HCT116 (cell line): ENCODE measurements around the gene TRAPPC12. TPM values are rescaled to one million over a fixed set of nuclear protein-coding genes. Genes with fewer than 3 reads are reported as not detected.

ENCODE experiments used
- ATAC-seq: fragments of 200-7000 bp; cut with Tn5 transposase; 2 replicates; pipeline ENCODE4 v1.9.1; 2020; ENCODE audit warnings: mild to moderate bottlenecking, moderate library complexity
- BruUV-seq: library from RNA; stranded (reverse); fragments of 400-500 nt; replicated peaks from 2 replicates; lab custom pipeline; 2021; lab: Mats Ljungman, UMichigan
- CTCF ChIA-PET: fragments of 300-600 bp; sonication (Branson Sonifier 250); formaldehyde crosslinking; loops from one replicate; lab custom pipeline; 2021; ENCODE audit warnings: antibody characterized with exemption; lab: Charles Lee
- POLR2A ChIA-PET: fragments of 300-600, 350-600 bp; sonication (Branson Sonifier 250); formaldehyde crosslinking; loops from one replicate; lab custom pipeline; 2021; ENCODE audit warnings: antibody characterized with exemption; lab: Charles Lee
- RAD21 ChIA-PET, 2 experiments: fragments of 300-600 bp; sonication (Branson Sonifier 250); formaldehyde crosslinking; loops; one replicate each; lab custom pipeline; 2023; ENCODE audit warnings: low total read pairs in 2 of 2; ENCODE audit not compliant: uncharacterized antibody in 2 of 2, unreplicated experiment in 2 of 2, low non-redundant PET in 1 of 2; lab: Charles Lee
- DNase-seq: peaks from one replicate; pipeline ENCODE4 v3.0.0-alpha.2; 2010; ENCODE audit warnings: low read depth, low spot score
- H2AFZ ChIP-seq: fragments of 200-600 bp; shearing (Covaris generic), sonication (generic); 2 replicates; pipeline ENCODE4 v1.6.1; 2017; ENCODE audit warnings: low read depth, mixed run types, mixed read lengths, antibody characterized with exemption, low read length; ENCODE audit not compliant: poor library complexity, severe bottlenecking
- H3K27ac ChIP-seq: 2 replicates; pipeline ENCODE4 v1.5.1; 2012; ENCODE audit warnings: low read depth, low read length
- H3K27me3 ChIP-seq: fragments of 200-600 bp; sonication (generic); 2 replicates; pipeline ENCODE4 v1.6.1; 2016; ENCODE audit warnings: mixed run types, low read length, mixed read lengths; ENCODE audit not compliant: insufficient read depth
- H3K36me3 ChIP-seq, 2 experiments: fragments of 200-500 bp in 1 of 2; fragments of 200-600 bp in 1 of 2; sonication (Bioruptor generic) in 1 of 2; sonication (generic) in 1 of 2; 2 replicates each; pipeline versions ENCODE4 v1.5.1 to v1.6.1; 2014 to 2016; ENCODE audit warnings: low read length in 2 of 2, inconsistent platforms in 1 of 2, mixed read lengths in 1 of 2, mixed run types in 1 of 2; ENCODE audit not compliant: insufficient read depth in 2 of 2, control insufficient read depth in 1 of 2
- H3K4me1 ChIP-seq, 2 experiments: fragments of 200-600 bp in 1 of 2; sonication (generic) in 1 of 2; 2 replicates each; pipeline versions ENCODE4 v1.5.1 to v1.6.1; 2012 to 2017; ENCODE audit warnings: low read length in 2 of 2, inconsistent platforms in 1 of 2, mild to moderate bottlenecking in 1 of 2, mixed read lengths in 1 of 2, mixed run types in 1 of 2, moderate library complexity in 1 of 2; ENCODE audit not compliant: insufficient read depth in 2 of 2, control insufficient read depth in 1 of 2
- H3K4me2 ChIP-seq: fragments of 200-600 bp; sonication (generic); 2 replicates; pipeline ENCODE4 v1.6.1; 2017; ENCODE audit warnings: mixed run types, low read length, mixed read lengths
- H3K4me3 ChIP-seq, 2 experiments: fragments of 200-600 bp in 1 of 2; sonication (generic) in 1 of 2; replicated peaks in 1 of 2; 2 replicates each; pipeline ENCODE4 v1.5.1; 2011 to 2016; ENCODE audit warnings: low read length in 2 of 2, control low read depth in 1 of 2, low read depth in 1 of 2, mild to moderate bottlenecking in 1 of 2, mixed read lengths in 1 of 2, mixed run types in 1 of 2
- H3K79me2 ChIP-seq: fragments of 200-600 bp; sonication (generic); 2 replicates; pipeline ENCODE4 v1.6.1; 2017; ENCODE audit warnings: mild to moderate bottlenecking, mixed run types, low read length, moderate library complexity, mixed read lengths; ENCODE audit not compliant: insufficient read depth
- H3K9ac ChIP-seq: fragments of 200-600 bp; sonication (generic); 2 replicates; pipeline ENCODE4 v1.6.1; 2016; ENCODE audit warnings: low read length, mixed read lengths
- H3K9me2 ChIP-seq: fragments of 200-600 bp; sonication (generic), shearing (Covaris generic); 2 replicates; pipeline ENCODE4 v1.6.1; 2017; ENCODE audit warnings: mixed run types, mild to moderate bottlenecking, moderate library complexity; ENCODE audit not compliant: insufficient read depth
- H3K9me3 ChIP-seq, 2 experiments: fragments of 200-500 bp in 1 of 2; fragments of 200-600 bp in 1 of 2; sonication (Bioruptor generic) in 1 of 2; sonication (generic) in 1 of 2; 2 replicates each; pipeline ENCODE4 v1.6.1; 2014 to 2017; ENCODE audit warnings: low read length in 2 of 2, mixed read lengths in 2 of 2, inconsistent platforms in 1 of 2, low read depth in 1 of 2, mild to moderate bottlenecking in 1 of 2, mixed run types in 1 of 2, moderate library complexity in 1 of 2; ENCODE audit not compliant: control insufficient read depth in 1 of 2, insufficient read depth in 1 of 2
- H4K20me1 ChIP-seq: fragments of 200-600 bp; sonication (generic), shearing (Covaris generic); 2 replicates; pipeline ENCODE4 v1.6.1; 2017; ENCODE audit warnings: mixed run types, mild to moderate bottlenecking, moderate library complexity; ENCODE audit not compliant: insufficient read depth
- CEBPB ChIP-seq: IDR thresholded peaks from 2 replicates; pipeline ENCODE4 v1.6.1; 2012; ENCODE audit warnings: low read depth
- EZH2phosphoT487 ChIP-seq: fragments of 200-600 bp; IDR thresholded peaks from 2 replicates; pipeline ENCODE4 v1.6.1; 2018; ENCODE audit warnings: antibody characterized with exemption, borderline replicate concordance
- JUND ChIP-seq: IDR thresholded peaks from 2 replicates; pipeline ENCODE4 v1.6.1; 2012
- POLR2A ChIP-seq: IDR thresholded peaks from 2 replicates; pipeline ENCODE4 v1.7.0; 2011; ENCODE audit warnings: borderline replicate concordance; ENCODE audit not compliant: insufficient read depth, insufficient read length; ENCODE audit errors: extremely low read depth
- POLR2AphosphoS5 ChIP-seq: IDR thresholded peaks from 2 replicates; pipeline ENCODE4 v1.6.1; 2011; ENCODE audit warnings: mild to moderate bottlenecking, low read depth, low read length, moderate library complexity
- SIN3A ChIP-seq: IDR thresholded peaks from 2 replicates; pipeline ENCODE4 v1.6.1; 2012; ENCODE audit warnings: low read depth
- SRF ChIP-seq: IDR thresholded peaks from 2 replicates; pipeline ENCODE4 v1.6.1; 2012; ENCODE audit warnings: low read depth
- TCF7L2 ChIP-seq: IDR thresholded peaks from 2 replicates; pipeline ENCODE4 v1.7.0; 2011; ENCODE audit warnings: borderline replicate concordance, inconsistent platforms; ENCODE audit not compliant: insufficient read depth, insufficient read length; ENCODE audit errors: extremely low read depth
- YY1 ChIP-seq: IDR thresholded peaks from 2 replicates; pipeline ENCODE4 v1.6.1; 2011; ENCODE audit warnings: low read length, low read depth, moderate library complexity, mild to moderate bottlenecking; ENCODE audit not compliant: insufficient replicate concordance; ENCODE audit errors: extremely low read depth
- ZFX ChIP-seq: fragments of 450-650 bp; IDR thresholded peaks from 2 replicates; pipeline ENCODE4 v1.6.1; 2017
- ZNF274 ChIP-seq: fragments of 200-500 bp; sonication (Bioruptor generic); IDR thresholded peaks from 2 replicates; pipeline ENCODE4 v1.6.1; 2014; ENCODE audit warnings: mild to moderate bottlenecking, low read depth, low read length, inconsistent platforms
- intact Hi-C: fragments of 100-400 bp; cut with micrococcal nuclease; formaldehyde crosslinking; loops from 2 replicates; pipeline ENCODE4 v1.10.0; 2022
- total RNA-seq: library from RNA; stranded (reverse); gene quantifications from one replicate; pipeline ENCODE4 v1.2.1, GENCODE V29; 2021; ENCODE audit not compliant: unreplicated experiment
- TF ChIP-seq, protein P1 (sequence below), 3 experiments: fragments of 200-600 bp in 1 of 3; sonication (generic) in 1 of 3; IDR thresholded peaks in 2 of 3; conservative IDR thresholded peaks in 1 of 3; 2 replicates each; pipeline ENCODE4 v1.5.1; 2012 to 2017; ENCODE audit warnings: low read depth in 2 of 3, low read length in 2 of 3, antibody characterized with exemption in 1 of 3, borderline replicate concordance in 1 of 3, control low read depth in 1 of 3, mild to moderate bottlenecking in 1 of 3, mixed read lengths in 1 of 3, mixed run types in 1 of 3, moderate library complexity in 1 of 3; ENCODE audit not compliant: insufficient read depth in 1 of 3
- TF ChIP-seq, protein P2 (sequence below): IDR thresholded peaks from 2 replicates; pipeline ENCODE4 v1.6.1; 2011; ENCODE audit warnings: mild to moderate bottlenecking, low read length, moderate library complexity; ENCODE audit not compliant: insufficient replicate concordance; ENCODE audit errors: extremely low read depth

TRAPPC12 gene
- total RNA-seq, 1 experiment from 2014 or later, result 47.4 TPM

DNA sequence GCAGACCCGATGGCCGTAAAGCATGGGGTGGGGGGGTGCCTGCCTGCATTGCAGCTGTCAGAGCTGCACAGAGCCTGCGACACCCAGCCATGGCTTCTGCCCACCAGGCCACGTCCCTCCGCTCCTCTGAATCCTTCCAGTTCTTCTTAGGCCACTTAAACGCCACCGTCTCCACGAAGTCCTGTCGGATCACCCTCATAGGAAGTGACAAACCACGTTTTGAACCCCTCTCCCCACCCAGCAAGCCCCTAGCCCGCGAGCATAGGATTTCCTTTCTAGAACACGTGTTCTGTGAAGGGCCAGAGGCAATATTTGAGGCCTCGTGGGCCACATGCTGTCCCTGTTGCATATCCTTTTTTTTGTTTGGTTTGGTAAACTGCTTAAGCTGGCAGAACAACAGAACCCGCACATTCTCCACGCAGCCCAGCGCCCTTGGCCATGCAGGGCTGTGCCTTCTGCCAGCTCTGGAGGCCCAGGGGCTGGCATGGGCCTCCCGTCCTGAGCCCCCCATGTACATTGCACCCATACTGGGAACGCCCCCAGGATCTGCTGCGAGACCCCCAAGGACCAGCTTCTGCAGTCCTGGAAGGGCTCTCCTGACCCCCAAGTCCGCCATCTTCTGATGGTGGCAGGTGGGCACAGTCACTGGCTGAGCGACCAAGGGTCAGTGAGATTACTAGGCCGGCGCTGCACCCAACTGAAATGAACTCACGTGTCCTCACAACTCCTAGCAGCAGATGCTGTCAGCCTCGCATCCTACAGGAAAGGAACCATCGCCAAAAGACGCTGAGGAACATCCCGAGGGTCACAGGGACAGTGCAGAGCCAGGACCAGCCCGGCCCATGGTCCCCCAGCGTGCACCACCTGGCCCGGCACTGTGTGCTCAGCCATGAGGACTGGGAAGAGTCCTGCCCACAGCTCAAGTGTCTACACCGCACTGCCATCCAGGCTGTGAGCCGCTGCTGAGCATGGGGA, 104.8 kb downstream of the TRAPPC12 start:
- ChIA-PET CTCF (no interaction called here), POLR2A (no interaction called here)
- H3K9me3 ChIP-seq, result no peaks in the 10 kb centered on the region
- no peak for ATAC-seq
- BruUV-seq, result no TSS peak
- H3K36me3 ChIP-seq, result no peaks in the 10 kb centered on the region
- no peak overlapping the region for H3K4me2 ChIP-seq
- H3K27me3 ChIP-seq, result no peaks in the 10 kb centered on the region
- no peaks in the 10 kb centered on the region for H4K20me1 ChIP-seq
- no peak overlapping the region for H3K9ac ChIP-seq
- H3K27ac ChIP-seq, result no peak overlapping the region
- H3K9me2 ChIP-seq, result no peaks in the 10 kb centered on the region
- no peak overlapping the region for H2AFZ ChIP-seq
- TF ChIP-seq, protein P1, sequence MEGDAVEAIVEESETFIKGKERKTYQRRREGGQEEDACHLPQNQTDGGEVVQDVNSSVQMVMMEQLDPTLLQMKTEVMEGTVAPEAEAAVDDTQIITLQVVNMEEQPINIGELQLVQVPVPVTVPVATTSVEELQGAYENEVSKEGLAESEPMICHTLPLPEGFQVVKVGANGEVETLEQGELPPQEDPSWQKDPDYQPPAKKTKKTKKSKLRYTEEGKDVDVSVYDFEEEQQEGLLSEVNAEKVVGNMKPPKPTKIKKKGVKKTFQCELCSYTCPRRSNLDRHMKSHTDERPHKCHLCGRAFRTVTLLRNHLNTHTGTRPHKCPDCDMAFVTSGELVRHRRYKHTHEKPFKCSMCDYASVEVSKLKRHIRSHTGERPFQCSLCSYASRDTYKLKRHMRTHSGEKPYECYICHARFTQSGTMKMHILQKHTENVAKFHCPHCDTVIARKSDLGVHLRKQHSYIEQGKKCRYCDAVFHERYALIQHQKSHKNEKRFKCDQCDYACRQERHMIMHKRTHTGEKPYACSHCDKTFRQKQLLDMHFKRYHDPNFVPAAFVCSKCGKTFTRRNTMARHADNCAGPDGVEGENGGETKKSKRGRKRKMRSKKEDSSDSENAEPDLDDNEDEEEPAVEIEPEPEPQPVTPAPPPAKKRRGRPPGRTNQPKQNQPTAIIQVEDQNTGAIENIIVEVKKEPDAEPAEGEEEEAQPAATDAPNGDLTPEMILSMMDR (IDR thresholded peaks at IDR 0.05 in 2 of 3, conservative IDR thresholded peaks at IDR 0.05 in 1 of 3; ENCODE audit: borderline replicate concordance in 1 of 3, insufficient read depth in 1 of 3, low read depth in 2 of 3, low read length in 2 of 3), result no peak
- TF ChIP-seq TCF7L2 (no peak), ZNF274 (no peak), POLR2A (no peak), JUND (no peak), CEBPB (no peak), SRF (no peak), SIN3A (no peak), ZFX (no peak), POLR2AphosphoS5 (no peak), YY1 (no peak), EZH2phosphoT487 (no peak)
- TF ChIP-seq, protein P2, sequence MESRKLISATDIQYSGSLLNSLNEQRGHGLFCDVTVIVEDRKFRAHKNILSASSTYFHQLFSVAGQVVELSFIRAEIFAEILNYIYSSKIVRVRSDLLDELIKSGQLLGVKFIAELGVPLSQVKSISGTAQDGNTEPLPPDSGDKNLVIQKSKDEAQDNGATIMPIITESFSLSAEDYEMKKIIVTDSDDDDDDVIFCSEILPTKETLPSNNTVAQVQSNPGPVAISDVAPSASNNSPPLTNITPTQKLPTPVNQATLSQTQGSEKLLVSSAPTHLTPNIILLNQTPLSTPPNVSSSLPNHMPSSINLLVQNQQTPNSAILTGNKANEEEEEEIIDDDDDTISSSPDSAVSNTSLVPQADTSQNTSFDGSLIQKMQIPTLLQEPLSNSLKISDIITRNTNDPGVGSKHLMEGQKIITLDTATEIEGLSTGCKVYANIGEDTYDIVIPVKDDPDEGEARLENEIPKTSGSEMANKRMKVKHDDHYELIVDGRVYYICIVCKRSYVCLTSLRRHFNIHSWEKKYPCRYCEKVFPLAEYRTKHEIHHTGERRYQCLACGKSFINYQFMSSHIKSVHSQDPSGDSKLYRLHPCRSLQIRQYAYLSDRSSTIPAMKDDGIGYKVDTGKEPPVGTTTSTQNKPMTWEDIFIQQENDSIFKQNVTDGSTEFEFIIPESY, result no peak
- TF ChIP-seq, all 23 proteins: peak for 0
- intact Hi-C loops, result no loop called here
- RAD21 ChIA-PET, result no interaction called here
- no peak for DNase-seq
- Histone ChIP-seq H3K4me1 (no peaks in the 10 kb centered on the region), H3K79me2 (no peaks in the 10 kb centered on the region), H3K4me3 (no peak overlapping the region)
